Endothelial cell of umbilical vein (primary cell): Measurements from ENCODE around the gene NEUROG1.

Source experiments
- CTCF ChIP-seq, 2 donors: IDR thresholded peaks; 1 replicate in 1 of 2; 2 replicates in 1 of 2; pipeline ENCODE4 v1.5.1; 2011; ENCODE audit warnings: low read length in 2 of 2, mild to moderate bottlenecking in 2 of 2, moderate library complexity in 2 of 2, control low read depth in 1 of 2, inconsistent platforms in 1 of 2, low read depth in 1 of 2; ENCODE audit not compliant: insufficient read depth in 1 of 2; ENCODE audit errors: extremely low read depth in 1 of 2
- JUN ChIP-seq: IDR thresholded peaks from 2 replicates; pipeline ENCODE4 v1.6.1; 2011; ENCODE audit warnings: borderline replicate concordance, low read depth; ENCODE audit not compliant: insufficient read length, insufficient read depth
- POLR2AphosphoS5 ChIP-seq: IDR thresholded peaks from 2 replicates; pipeline ENCODE4 v1.6.1; 2012; ENCODE audit warnings: low read depth, mild to moderate bottlenecking, control low read depth, low read length, moderate library complexity; ENCODE audit not compliant: insufficient read depth
- TF ChIP-seq, protein P1 (sequence below): IDR thresholded peaks from 2 replicates; pipeline ENCODE4 v1.6.1; 2011; ENCODE audit not compliant: insufficient read depth, insufficient read length

DNA sequence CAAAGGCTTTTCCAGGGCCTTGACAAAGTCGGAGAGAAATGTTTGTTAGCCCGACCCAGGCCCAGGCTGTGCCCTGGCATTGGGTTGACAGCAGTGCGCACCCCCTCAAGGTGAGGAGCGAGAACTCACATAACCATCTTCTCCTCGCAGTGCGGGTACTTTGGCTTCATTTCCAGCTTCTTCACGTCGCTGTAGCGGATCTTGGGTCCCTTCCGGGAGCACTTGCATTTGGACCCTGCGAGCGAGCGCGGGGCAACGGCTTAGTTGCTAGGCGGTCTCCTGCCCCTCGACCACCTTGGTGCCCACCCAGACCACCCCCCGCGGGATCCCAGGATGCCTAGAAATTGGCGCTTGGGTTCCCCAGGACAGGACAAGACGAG is 42.5 kb upstream of the NEUROG1 start:
- TF ChIP-seq CTCF (IDR thresholded peaks at IDR 0.05; ENCODE audit: extremely low read depth in 1 of 2, insufficient read depth in 1 of 2, low read depth in 1 of 2, low read length in 2 of 2) (no peak), POLR2AphosphoS5 (no peak), JUN (no peak)
- TF ChIP-seq, protein P1, sequence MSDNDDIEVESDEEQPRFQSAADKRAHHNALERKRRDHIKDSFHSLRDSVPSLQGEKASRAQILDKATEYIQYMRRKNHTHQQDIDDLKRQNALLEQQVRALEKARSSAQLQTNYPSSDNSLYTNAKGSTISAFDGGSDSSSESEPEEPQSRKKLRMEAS = no peak
